Esophagus muscularis mucosa (tissue), 4 donors: ENCODE measurements around the gene PEX7. TPM values are rescaled to one million over a fixed set of nuclear protein-coding genes. Genes with fewer than 3 reads are reported as not detected.

Experiments
- DNase-seq: peaks from one replicate; pipeline ENCODE4 v3.0.0-alpha.2; 2017; ENCODE audit errors: extremely low spot score
- H3K27ac ChIP-seq, 4 donors: fragments of 200-600 bp; sonication (generic); replicated peaks in 1 of 4; 1 replicate in 3 of 4; 2 replicates in 1 of 4; pipeline ENCODE4 v1.5.1; 2016 to 2019; ENCODE audit warnings: mild to moderate bottlenecking in 1 of 4
- H3K27me3 ChIP-seq, 4 donors: fragments of 200-600 bp; sonication (generic); one replicate each; pipeline versions ENCODE4 v1.5.1 to v1.6.0; 2016 to 2019
- H3K36me3 ChIP-seq, 4 donors: fragments of 200-600 bp; sonication (generic); one replicate each; pipeline ENCODE4 v1.5.1; 2016 to 2019
- H3K4me1 ChIP-seq, 4 donors: fragments of 200-600 bp; sonication (generic); one replicate each; pipeline ENCODE4 v1.5.1; 2016 to 2019
- H3K4me3 ChIP-seq, 4 donors: fragments of 200-600 bp; sonication (generic); 1 replicate in 2 of 4; 2 replicates in 2 of 4; pipeline ENCODE4 v1.5.1; 2016 to 2019; ENCODE audit warnings: mild to moderate bottlenecking in 4 of 4, moderate library complexity in 1 of 4
- H3K9me3 ChIP-seq, 4 donors: fragments of 200-600 bp; sonication (generic); 1 replicate in 3 of 4; 2 replicates in 1 of 4; pipeline ENCODE4 v1.5.1; 2016 to 2019
- EP300 ChIP-seq: sonication (generic); formaldehyde crosslinking; IDR thresholded peaks from one replicate; pipeline ENCODE4 v1.6.1; 2017; ENCODE audit warnings: antibody characterized with exemption
- POLR2A ChIP-seq: fragments of 450-650 bp; IDR thresholded peaks from one replicate; pipeline ENCODE4 v1.6.1; 2017; ENCODE audit warnings: antibody characterized with exemption, moderate library complexity, mild to moderate bottlenecking, low read depth
- POLR2AphosphoS5 ChIP-seq, 2 donors: sonication (generic); formaldehyde crosslinking; IDR thresholded peaks; one replicate each; pipeline ENCODE4 v1.6.1; 2017; ENCODE audit warnings: antibody characterized with exemption in 2 of 2
- WGBS: methylation state at CpG from one replicate; pipeline ENCODE4 v1.1.5; 2018; 5-methylcytosine and 5-hydroxymethylcytosine counted together
- intact Hi-C: fragments of 100-400 bp; cut with DNase I; formaldehyde crosslinking; loops from one replicate; pipeline ENCODE4 v1.15.1; 2023
- total RNA-seq, 4 donors: library from RNA; depleted of rRNA; stranded (reverse); fragments of >200 nt; gene quantifications; one replicate each; pipeline versions ENCODE4 v1.1.0 to v1.2.1, GENCODE V29; 2016
- TF ChIP-seq, protein P1 (sequence below), 3 experiments: fragments of 200-600 bp in 2 of 3; fragments of 450-650 bp in 1 of 3; sonication (generic) in 2 of 3; IDR thresholded peaks; one replicate each; pipeline ENCODE4 v1.5.1; 2017 to 2019; ENCODE audit warnings: antibody characterized with exemption in 3 of 3, mild to moderate bottlenecking in 2 of 3, moderate library complexity in 1 of 3

Gene PEX7
- total RNA-seq, 4 donors from 2014 or later, result 4.1 to 9.5 (median 5.6) TPM

GRCh38 chr6:136890194-136890839 lies 67.9 kb downstream of the PEX7 start:
- 61% methylated on average over 4 of the region's 4 CpGs for WGBS
- no peaks in the 10 kb centered on the region for H3K36me3 ChIP-seq
- H3K9me3 ChIP-seq, result no peaks in the 10 kb centered on the region
- H3K4me3 ChIP-seq, result no peak overlapping the region
- H3K4me1 ChIP-seq, result no peaks in the 10 kb centered on the region
- no peak overlapping the region for H3K27ac ChIP-seq
- TF ChIP-seq POLR2A (no peak), POLR2AphosphoS5 (IDR thresholded peaks at IDR 0.05) (no peak), EP300 (no peak)
- TF ChIP-seq, protein P1, sequence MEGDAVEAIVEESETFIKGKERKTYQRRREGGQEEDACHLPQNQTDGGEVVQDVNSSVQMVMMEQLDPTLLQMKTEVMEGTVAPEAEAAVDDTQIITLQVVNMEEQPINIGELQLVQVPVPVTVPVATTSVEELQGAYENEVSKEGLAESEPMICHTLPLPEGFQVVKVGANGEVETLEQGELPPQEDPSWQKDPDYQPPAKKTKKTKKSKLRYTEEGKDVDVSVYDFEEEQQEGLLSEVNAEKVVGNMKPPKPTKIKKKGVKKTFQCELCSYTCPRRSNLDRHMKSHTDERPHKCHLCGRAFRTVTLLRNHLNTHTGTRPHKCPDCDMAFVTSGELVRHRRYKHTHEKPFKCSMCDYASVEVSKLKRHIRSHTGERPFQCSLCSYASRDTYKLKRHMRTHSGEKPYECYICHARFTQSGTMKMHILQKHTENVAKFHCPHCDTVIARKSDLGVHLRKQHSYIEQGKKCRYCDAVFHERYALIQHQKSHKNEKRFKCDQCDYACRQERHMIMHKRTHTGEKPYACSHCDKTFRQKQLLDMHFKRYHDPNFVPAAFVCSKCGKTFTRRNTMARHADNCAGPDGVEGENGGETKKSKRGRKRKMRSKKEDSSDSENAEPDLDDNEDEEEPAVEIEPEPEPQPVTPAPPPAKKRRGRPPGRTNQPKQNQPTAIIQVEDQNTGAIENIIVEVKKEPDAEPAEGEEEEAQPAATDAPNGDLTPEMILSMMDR (IDR thresholded peaks at IDR 0.05), result no peak
- intact Hi-C loops, result no loop called here
- DNase-seq, result no peak
- no peaks in the 10 kb centered on the region for H3K27me3 ChIP-seq

- no peaks in the 10 kb centered on the region for H3K9me3 ChIP-seq
- no peaks in the 10 kb centered on the region for H3K36me3 ChIP-seq
- no peaks in the 10 kb centered on the region for H3K4me1 ChIP-seq
- intact Hi-C loops, result no loop called here
- no peak overlapping the region for H3K27ac ChIP-seq
- H3K27me3 ChIP-seq, result no peaks in the 10 kb centered on the region
- TF ChIP-seq, protein P1 (IDR thresholded peaks at IDR 0.05), result no peak
- TF ChIP-seq POLR2AphosphoS5 (IDR thresholded peaks at IDR 0.05) (no peak), POLR2A (no peak), EP300 (no peak)
- no peak overlapping the region for H3K4me3 ChIP-seq
- WGBS, result 86% methylated on average over 3 of the region's 3 CpGs
- no peak for DNase-seq
These were observed 68.6 kb downstream of the PEX7 start for GRCh38 chr6:136890986-136891385.

DNA sequence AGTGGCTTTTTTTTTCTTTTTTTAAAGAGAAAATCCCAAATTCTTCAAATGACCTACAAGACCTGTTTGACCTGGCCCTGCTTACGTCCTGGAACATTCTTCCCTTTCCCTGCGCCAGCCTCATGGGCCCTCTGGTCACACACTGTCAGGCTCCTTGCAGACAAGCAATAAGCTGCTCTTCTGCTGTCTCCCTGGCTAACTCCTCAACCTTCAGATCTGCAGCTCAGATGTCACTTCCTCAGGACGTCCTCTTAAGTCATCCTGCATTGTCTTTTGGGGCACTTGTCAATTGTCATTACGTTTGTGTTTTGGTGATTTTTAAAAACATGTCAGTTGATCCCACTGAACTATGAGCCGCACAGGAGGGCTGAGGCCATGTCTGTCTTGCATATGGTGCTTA lies 70.8 kb downstream of the PEX7 start:
- intact Hi-C loops, result no loop called here
- TF ChIP-seq EP300 (no peak), POLR2A (no peak), POLR2AphosphoS5 (IDR thresholded peaks at IDR 0.05) (no peak)
- TF ChIP-seq, protein P1 (IDR thresholded peaks at IDR 0.05), result no peak
- no peak overlapping the region for H3K4me3 ChIP-seq
- 84% methylated on average over 5 of the region's 5 CpGs for WGBS
- no peak overlapping the region for H3K27ac ChIP-seq
- H3K9me3 ChIP-seq, result no peaks in the 10 kb centered on the region
- H3K36me3 ChIP-seq, result peaks cover under 1 to 3% (median 2%) of the 10 kb centered on the region in 4 donors
- no peaks in the 10 kb centered on the region for H3K27me3 ChIP-seq
- H3K4me1 ChIP-seq, result no peaks in the 10 kb centered on the region
- no peak for DNase-seq

GRCh38 chr6:136895901-136896300 lies 73.5 kb downstream of the PEX7 start:
- peaks cover 6 to 21% (median 8%) of the 10 kb centered on the region in 4 donors for H3K36me3 ChIP-seq
- H3K27me3 ChIP-seq, result no peaks in the 10 kb centered on the region
- WGBS, result 92% methylated on average over 3 of the region's 3 CpGs
- TF ChIP-seq POLR2AphosphoS5 (IDR thresholded peaks at IDR 0.05) (no peak), EP300 (no peak), POLR2A (no peak)
- TF ChIP-seq, protein P1 (IDR thresholded peaks at IDR 0.05), result no peak
- no peak overlapping the region for H3K4me3 ChIP-seq
- no peak for DNase-seq
- no peaks in the 10 kb centered on the region for H3K9me3 ChIP-seq
- intact Hi-C loops, result no loop called here
- no peaks in the 10 kb centered on the region for H3K4me1 ChIP-seq
- no peak overlapping the region for H3K27ac ChIP-seq

GRCh38 chr6:136897071-136897470 lies 74.7 kb downstream of the PEX7 start:
- no peak for DNase-seq
- no peaks in the 10 kb centered on the region for H3K9me3 ChIP-seq
- TF ChIP-seq EP300, result no peak
- no peak overlapping the region for H3K4me3 ChIP-seq
- no peak overlapping the region for H3K27ac ChIP-seq
- no peaks in the 10 kb centered on the region for H3K27me3 ChIP-seq
- intact Hi-C loops, result no loop called here
- peaks cover 0 to 5% (median 0%) of the 10 kb centered on the region in 4 donors for H3K4me1 ChIP-seq
- 97% methylated on average over 1 of the region's 1 CpG for WGBS
- peaks cover 6 to 32% (median 9%) of the 10 kb centered on the region in 4 donors for H3K36me3 ChIP-seq
